22Rv1 (cell line): ENCODE data around the gene BTBD1.
A peak's percentile ranks its signal among the peaks of the same experiment; 100 is the strongest.

Experiments used
- H3K27ac ChIP-seq: fragments of 450-650 bp; 2 replicates; pipeline ENCODE4 v1.5.1; 2017
- CTCF ChIP-seq: fragments of 450-650 bp; IDR thresholded peaks from 2 replicates; pipeline ENCODE4 v1.5.1; 2017; ENCODE audit warnings: mild to moderate bottlenecking
- ZFX ChIP-seq: fragments of 450-650 bp; IDR thresholded peaks from 2 replicates; pipeline ENCODE4 v1.6.1; 2017; ENCODE audit warnings: antibody characterized with exemption, borderline replicate concordance

Gene BTBD1

GRCh38 chr15:82970696-82971095 is 96.4 kb downstream of the BTBD1 start:
- TF ChIP-seq CTCF: no peak
- no peak for TF ChIP-seq ZFX
- H3K27ac ChIP-seq: peak overlapping the region; percentile 47

- TF ChIP-seq CTCF: no peak
- TF ChIP-seq ZFX: no peak
- H3K27ac ChIP-seq: peak overlapping the region; percentile 47
Observed at GRCh38 chr15:82970078-82970686, 96.9 kb downstream of the BTBD1 start.

- no peak overlapping the region for H3K27ac ChIP-seq
- TF ChIP-seq CTCF (no peak), ZFX (no peak)
Observed at GRCh38 chr15:82969353-82969752, 97.7 kb downstream of the BTBD1 start.

GRCh38 chr15:82968066-82968465 is 99.0 kb downstream of the BTBD1 start:
- no peak overlapping the region for H3K27ac ChIP-seq
- TF ChIP-seq ZFX (no peak), CTCF (no peak)

- no peak for TF ChIP-seq CTCF
- no peak for TF ChIP-seq ZFX
- no peak overlapping the region for H3K27ac ChIP-seq
Observed at GRCh38 chr15:82966671-82967071, 100.4 kb downstream of the BTBD1 start.
